Daoy (cell line): ENCODE measurements around the gene KCNK1. TPM values are rescaled to one million over a fixed set of nuclear protein-coding genes. Genes with fewer than 3 reads are reported as not detected.

Source experiments
- DNase-seq: peaks from one replicate; pipeline ENCODE4 v3.0.0-alpha.2; 2015; ENCODE audit warnings: low read depth
- total RNA-seq: library from RNA; depleted of rRNA; stranded (reverse); fragments of >200 nt; shearing (Covaris generic); gene quantifications from 2 replicates; pipeline ENCODE4 v1.2.3, GENCODE V29; 2014

The KCNK1 gene
- total RNA-seq, 1 experiment from 2014 or later, result 12.7 TPM

GRCh38 chr1:233704898-233705723, 91.2 kb downstream of the KCNK1 start:
- DNase-seq, result no peak

GRCh38 chr1:233707153-233707879, 93.4 kb downstream of the KCNK1 start:
- peak; percentile 62 for DNase-seq

- no peak for DNase-seq
These were observed 94.2 kb downstream of the KCNK1 start for GRCh38 chr1:233707880-233708815.

GRCh38 chr1:233710031-233710430, 96.1 kb downstream of the KCNK1 start:
- no peak for DNase-seq

- DNase-seq, result no peak
These were observed 96.6 kb downstream of the KCNK1 start for GRCh38 chr1:233710507-233710906.

- no peak for DNase-seq
These were observed 100.8 kb downstream of the KCNK1 start for GRCh38 chr1:233714631-233715217.

DNA sequence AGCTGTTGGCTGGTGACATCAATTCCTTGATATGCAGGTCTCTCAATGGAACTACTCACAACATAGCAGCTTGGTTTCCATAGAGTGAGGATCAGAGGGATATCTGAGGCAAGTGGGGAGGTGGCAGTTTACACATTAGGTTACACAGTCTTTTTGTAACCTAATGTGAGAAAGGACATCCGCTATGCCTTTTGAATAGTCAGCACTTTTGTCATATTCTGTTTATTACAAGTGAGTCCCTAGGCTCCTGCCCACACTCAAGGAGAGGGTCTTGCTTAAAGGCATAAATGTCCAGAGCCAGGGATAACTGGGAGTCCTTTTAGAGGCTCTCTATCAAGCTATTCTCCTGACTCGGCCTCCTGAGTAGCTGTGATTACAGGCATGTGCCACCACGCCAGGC, 104.2 kb downstream of the KCNK1 start:
- no peak for DNase-seq

DNA sequence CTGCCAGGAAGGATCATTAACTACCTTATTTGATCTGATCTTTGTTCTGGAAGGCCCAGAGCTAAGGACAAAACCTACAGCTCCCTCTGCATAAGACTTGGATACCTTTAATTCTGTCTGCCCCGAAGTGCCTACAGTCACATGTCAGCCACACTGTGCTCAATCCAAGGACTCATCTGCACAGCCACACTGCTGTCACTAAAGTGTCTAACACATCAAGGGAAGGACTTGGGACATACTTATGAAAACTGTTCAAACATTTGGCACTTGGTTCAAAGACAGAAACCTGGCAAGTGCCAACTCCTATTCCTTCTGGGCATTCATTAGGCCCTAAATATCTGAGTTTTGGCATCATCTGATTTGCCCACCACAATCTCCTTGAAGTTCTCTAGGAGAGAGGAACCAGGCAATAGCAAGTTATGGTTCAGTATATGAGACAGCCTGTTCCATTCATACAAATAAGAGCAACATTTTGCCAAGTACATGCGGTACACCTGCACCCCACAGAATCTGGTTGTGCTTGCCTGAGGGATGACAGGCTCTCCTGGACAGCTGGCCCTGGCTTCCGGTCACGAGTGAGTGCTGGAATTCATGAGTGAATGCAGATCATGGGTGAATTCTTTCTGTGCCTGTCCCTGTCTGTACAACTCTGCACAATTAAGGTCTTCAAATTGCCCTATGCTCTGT, 105.9 kb downstream of the KCNK1 start:
- DNase-seq, result no peak

DNA sequence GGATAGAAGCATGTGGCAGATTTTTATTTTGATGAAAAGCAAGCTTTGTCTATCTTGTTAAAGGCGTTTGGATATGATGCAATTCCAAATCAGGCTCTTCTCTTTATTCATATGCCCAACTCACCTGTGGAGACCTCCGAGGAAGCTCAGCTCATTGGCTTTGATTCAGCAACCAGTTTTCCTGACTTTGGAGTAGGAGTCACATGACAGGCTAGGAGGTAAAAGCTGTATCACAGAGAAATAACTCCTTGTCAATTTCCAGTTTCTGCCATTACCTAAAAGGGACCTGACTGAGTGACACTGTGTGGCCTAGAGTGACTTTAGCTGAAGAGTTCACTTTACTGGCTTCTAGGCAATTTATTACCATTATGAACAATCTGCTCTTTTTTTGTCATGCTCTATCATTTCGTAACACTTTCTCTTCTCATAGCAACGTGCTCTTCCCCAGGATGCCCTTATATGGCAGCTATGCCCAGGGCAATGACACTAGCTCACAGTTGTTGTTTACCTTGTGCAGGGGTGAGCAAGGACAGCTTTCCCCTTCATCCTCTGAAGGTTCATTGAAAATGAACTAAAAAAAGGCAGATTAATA, 107.2 kb downstream of the KCNK1 start:
- no peak for DNase-seq
